Peyer's patch (tissue), 4 donors: ENCODE results near the gene TUBB1.

Experiments
- CTCF ChIP-seq, 6 experiments: fragments of 450-650 bp in 4 of 6; fragments of 200-600 bp in 2 of 6; sonication (generic) in 1 of 6; IDR thresholded peaks; one replicate each; pipeline ENCODE4 v1.5.1; 2017 to 2019; ENCODE audit warnings: antibody characterized with exemption in 6 of 6, mild to moderate bottlenecking in 3 of 6, moderate library complexity in 1 of 6
- POLR2A ChIP-seq, 2 donors: fragments of 450-650 bp; IDR thresholded peaks; one replicate each; pipeline ENCODE4 v1.5.1; 2017; ENCODE audit warnings: antibody characterized with exemption in 2 of 2, mild to moderate bottlenecking in 2 of 2, moderate library complexity in 2 of 2

GRCh38 chr20:59055302-59055701 lies 36.1 kb downstream of the TUBB1 start:
- peak in 5 of 6 experiments; percentile 23 to 41 (median 30) for TF ChIP-seq CTCF (IDR thresholded peaks at IDR 0.05)
- TF ChIP-seq POLR2A (IDR thresholded peaks at IDR 0.05), result no peak
